AG09319 (cell line): ENCODE results near the gene KDM3B.
A peak's percentile ranks its signal among the peaks of the same experiment; 100 is the strongest.

Experiments used
- DNase-seq: peaks from one replicate; pipeline ENCODE4 v3.0.0-alpha.2; 2010; ENCODE audit warnings: low read depth; ENCODE audit errors: extremely low read depth
- TF ChIP-seq, protein P1 (sequence below): IDR thresholded peaks from 2 replicates; pipeline ENCODE4 v1.5.1; 2011; ENCODE audit warnings: low read depth, mild to moderate bottlenecking, inconsistent platforms, low read length, moderate library complexity

Gene KDM3B

DNA sequence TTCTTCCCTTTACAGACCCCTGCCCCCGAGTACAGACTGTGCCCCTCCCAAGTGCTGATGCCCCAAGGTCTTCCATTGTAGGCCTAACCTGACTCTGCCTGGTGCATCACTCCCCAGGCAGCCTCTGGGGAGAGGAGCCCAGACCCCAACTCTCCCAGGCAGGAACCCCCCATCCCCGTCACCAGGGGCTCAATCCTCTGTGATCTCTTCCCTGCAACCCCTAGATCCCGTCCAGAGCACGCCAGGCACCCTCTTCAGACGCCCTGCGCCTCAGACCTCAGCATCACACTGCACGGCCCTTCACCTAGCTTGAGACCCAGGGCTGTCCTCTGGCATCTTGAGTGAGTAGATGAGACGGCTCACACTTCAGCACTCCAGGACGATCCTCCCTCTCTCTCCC, 106.4 kb downstream of the KDM3B start:
- DNase-seq = no peak
- TF ChIP-seq, protein P1, sequence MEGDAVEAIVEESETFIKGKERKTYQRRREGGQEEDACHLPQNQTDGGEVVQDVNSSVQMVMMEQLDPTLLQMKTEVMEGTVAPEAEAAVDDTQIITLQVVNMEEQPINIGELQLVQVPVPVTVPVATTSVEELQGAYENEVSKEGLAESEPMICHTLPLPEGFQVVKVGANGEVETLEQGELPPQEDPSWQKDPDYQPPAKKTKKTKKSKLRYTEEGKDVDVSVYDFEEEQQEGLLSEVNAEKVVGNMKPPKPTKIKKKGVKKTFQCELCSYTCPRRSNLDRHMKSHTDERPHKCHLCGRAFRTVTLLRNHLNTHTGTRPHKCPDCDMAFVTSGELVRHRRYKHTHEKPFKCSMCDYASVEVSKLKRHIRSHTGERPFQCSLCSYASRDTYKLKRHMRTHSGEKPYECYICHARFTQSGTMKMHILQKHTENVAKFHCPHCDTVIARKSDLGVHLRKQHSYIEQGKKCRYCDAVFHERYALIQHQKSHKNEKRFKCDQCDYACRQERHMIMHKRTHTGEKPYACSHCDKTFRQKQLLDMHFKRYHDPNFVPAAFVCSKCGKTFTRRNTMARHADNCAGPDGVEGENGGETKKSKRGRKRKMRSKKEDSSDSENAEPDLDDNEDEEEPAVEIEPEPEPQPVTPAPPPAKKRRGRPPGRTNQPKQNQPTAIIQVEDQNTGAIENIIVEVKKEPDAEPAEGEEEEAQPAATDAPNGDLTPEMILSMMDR = no peak

DNA sequence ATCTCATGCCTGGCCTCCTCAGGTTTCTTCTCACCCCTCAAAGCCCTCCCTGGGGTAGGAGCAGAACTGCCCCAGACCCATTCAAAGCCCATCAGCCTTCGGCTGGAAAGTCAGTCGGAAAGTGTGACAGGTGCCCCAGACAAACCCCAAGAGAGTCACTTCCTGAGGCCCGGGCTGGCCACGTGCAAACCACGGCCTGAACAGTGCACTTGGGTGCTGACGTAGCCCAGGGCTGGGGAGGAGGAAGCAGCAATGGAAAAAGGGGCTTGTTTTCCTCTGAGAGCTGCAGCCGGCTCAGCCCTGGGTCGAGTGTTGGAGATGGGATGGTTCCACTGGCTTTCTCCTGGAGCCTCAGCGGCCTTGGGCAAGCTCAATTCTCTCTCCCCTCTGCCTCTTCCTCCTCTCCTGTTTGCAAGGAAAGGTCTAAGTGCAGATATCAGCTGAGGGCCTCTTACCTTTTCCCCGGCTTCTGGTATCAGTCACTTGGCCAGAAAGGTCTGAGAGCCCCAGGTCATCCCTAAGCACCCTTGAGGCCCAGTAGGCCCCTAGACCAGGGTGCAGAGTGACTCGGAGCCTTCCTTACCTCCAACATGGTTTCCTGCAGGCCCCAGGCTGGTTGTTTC, 106.9 kb downstream of the KDM3B start:
- DNase-seq = no peak
- TF ChIP-seq, protein P1 = no peak

DNA sequence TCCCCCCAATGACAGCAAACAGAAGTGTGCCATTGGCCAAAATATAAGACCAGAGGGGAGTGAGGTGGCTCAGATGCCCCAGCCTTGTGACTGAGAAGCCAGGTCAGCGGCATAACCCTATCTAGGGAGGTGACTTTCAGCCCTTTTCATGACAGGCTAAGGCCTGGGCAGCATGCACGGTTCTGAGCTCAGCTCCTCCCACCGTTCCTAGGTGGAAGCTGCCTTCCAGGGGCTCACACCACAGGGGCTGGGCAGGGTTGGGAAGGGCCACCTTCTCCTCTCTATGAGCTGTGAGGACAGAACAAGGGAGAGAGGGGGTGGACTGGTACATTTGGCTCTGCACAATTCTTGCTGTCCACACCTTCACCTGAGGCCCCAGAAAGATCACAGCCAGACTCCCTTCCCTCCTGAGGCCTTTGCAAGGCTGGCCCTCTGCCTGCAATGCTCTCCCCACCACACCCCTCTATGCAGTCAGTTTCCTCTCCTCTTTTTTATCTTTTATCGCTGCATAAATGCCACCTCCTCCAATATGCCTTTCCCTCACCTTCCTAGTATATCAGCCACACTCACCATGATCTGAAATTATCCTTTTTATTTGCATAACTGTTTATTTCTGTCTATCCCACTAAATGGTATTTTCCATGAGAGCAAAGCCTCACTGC, 107.7 kb downstream of the KDM3B start:
- DNase-seq = no peak
- TF ChIP-seq, protein P1 = no peak

DNA sequence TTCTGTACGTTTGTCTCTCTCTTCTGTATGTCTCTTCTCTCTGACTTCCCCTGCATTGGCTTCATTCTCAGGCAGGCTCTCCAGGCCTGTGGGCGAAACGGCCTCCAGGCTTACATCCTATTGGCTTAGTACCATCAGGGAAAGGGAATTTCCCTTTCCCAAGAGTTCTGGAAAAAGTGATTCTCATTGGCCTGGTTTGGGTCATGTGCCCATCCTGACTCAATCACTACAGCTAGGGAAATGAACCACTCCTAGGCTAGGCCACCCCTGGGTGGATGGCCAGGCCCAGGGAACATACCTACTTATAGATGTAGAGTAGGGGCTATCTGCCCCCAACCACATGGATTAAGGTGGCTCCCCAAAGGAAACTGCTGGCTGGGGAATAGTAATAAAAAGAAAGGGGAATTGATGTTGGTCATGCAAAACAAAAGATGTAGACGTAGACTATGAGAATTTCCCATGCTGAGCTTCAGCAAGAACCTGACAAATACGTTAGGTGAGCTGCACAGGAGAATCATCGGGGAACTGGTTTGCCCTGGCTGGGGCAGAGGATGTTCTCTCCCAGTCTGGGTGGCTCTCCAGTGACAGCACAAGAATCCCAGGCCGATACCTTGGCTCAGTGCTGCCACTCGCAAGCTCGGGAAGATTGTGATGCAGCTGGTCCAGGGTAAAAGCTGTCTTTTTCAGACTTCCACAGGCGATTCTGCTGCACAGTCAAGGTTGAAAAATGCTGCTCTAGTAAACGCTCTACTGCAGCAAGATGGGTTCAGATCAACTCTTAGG, 109.0 kb downstream of the KDM3B start:
- peak; percentile 43 for DNase-seq
- TF ChIP-seq, protein P1 = no peak

DNA sequence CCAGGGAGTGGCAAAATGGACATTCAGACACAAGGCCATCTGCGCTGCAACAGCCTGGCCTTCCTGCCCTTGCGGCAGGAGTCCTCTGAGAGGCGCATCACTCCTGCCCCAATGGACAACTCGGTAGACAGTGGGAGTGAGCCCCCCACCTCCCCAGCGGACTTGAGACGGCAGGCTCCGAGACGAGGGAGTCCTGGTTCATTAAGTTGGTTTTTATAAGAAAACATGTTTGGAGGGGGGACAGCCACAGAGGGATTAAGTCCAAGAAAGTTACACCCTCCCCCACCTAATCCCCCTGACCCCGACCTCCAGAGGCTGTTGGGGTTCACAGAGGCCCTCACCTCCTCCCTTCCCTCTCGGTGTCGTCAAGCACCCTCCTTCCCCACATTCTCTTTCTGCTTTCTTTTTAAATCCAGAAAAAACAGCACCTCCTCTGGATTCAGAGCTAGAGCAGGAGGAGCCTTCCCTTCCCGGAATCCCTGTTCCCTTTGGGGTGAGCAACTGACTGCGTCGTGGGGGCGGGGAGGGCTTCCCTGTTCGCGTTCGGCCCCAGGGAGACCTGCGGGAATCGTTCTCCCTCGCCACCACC, 111.0 kb downstream of the KDM3B start:
- TF ChIP-seq, protein P1 = peak; percentile 21
- DNase-seq = no peak

DNA sequence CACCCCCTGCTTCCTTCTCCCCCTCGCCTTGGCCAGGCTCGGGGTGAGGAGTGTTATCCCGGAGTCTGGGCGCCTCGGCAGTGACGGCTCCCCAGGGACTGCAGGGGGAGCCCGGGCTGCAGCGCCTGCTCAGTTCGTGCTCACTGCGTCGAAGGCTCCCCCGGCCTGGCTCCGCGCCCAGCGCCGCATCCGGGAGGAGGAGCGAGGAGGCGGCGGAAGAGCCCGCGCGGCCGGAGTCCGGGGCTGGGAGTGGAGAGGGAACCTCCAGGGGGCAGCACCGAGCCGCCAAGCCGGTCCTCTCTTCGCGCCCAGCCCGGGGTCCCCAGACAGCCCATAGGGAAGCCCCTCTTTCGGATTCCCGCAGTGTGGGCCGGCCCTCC, 111.5 kb downstream of the KDM3B start:
- DNase-seq = peak; percentile 90
- TF ChIP-seq, protein P1 = peak; percentile 67
